Stimulated activated naive CD8-positive, alpha-beta T cell treated with anti-CD3 and anti-CD28 coated beads, Interleukin-15, Interleukin-2, amounts not matched to agents 100 ng/mL and 50 ng/mL, for 24 hours (primary cell): ENCODE measurements around the gene AGBL4.

ENCODE experiments used
- H3K27ac Mint-ChIP-seq: one replicate; pipeline ENCODE4 v1.8.0; 2021; ENCODE audit warnings: mild to moderate bottlenecking, mixed read lengths
- H3K27me3 Mint-ChIP-seq: one replicate; pipeline ENCODE4 v1.8.0; 2021; ENCODE audit warnings: mixed read lengths
- H3K36me3 Mint-ChIP-seq: one replicate; pipeline ENCODE4 v1.8.0; 2021; ENCODE audit warnings: low read depth, mixed read lengths
- H3K4me1 Mint-ChIP-seq: one replicate; pipeline ENCODE4 v1.8.0; 2021; ENCODE audit warnings: low read depth, mixed read lengths
- H3K4me3 Mint-ChIP-seq: one replicate; pipeline ENCODE4 v1.8.0; 2021; ENCODE audit warnings: mild to moderate bottlenecking, mixed read lengths
- H3K9me3 Mint-ChIP-seq: one replicate; pipeline ENCODE4 v1.8.0; 2021; ENCODE audit warnings: mixed read lengths

Gene AGBL4

GRCh38 chr1:48869116-48869893, 1154.4 kb downstream of the AGBL4 start:
- H3K9me3 Mint-ChIP-seq, result no peaks in the 10 kb centered on the region
- no peak overlapping the region for H3K4me3 Mint-ChIP-seq
- no peaks in the 10 kb centered on the region for H3K27me3 Mint-ChIP-seq
- no peak overlapping the region for H3K27ac Mint-ChIP-seq
- no peaks in the 10 kb centered on the region for H3K4me1 Mint-ChIP-seq
- no peaks in the 10 kb centered on the region for H3K36me3 Mint-ChIP-seq

GRCh38 chr1:48864913-48865312, 1158.8 kb downstream of the AGBL4 start:
- H3K4me1 Mint-ChIP-seq, result no peaks in the 10 kb centered on the region
- H3K36me3 Mint-ChIP-seq, result no peaks in the 10 kb centered on the region
- no peak overlapping the region for H3K4me3 Mint-ChIP-seq
- H3K27ac Mint-ChIP-seq, result no peak overlapping the region
- peaks cover 13% of the 10 kb centered on the region for H3K27me3 Mint-ChIP-seq
- peaks cover 7% of the 10 kb centered on the region for H3K9me3 Mint-ChIP-seq

GRCh38 chr1:48859456-48859855, 1164.3 kb downstream of the AGBL4 start:
- no peak overlapping the region for H3K4me3 Mint-ChIP-seq
- no peaks in the 10 kb centered on the region for H3K4me1 Mint-ChIP-seq
- H3K27me3 Mint-ChIP-seq, result peaks cover 16% of the 10 kb centered on the region
- no peaks in the 10 kb centered on the region for H3K36me3 Mint-ChIP-seq
- no peak overlapping the region for H3K27ac Mint-ChIP-seq
- H3K9me3 Mint-ChIP-seq, result peaks cover 7% of the 10 kb centered on the region

GRCh38 chr1:48858200-48858920, 1165.4 kb downstream of the AGBL4 start:
- no peak overlapping the region for H3K4me3 Mint-ChIP-seq
- H3K27ac Mint-ChIP-seq, result no peak overlapping the region
- H3K36me3 Mint-ChIP-seq, result no peaks in the 10 kb centered on the region
- H3K27me3 Mint-ChIP-seq, result peaks cover 10% of the 10 kb centered on the region
- H3K9me3 Mint-ChIP-seq, result peaks cover 7% of the 10 kb centered on the region
- H3K4me1 Mint-ChIP-seq, result no peaks in the 10 kb centered on the region

GRCh38 chr1:48853006-48853405, 1170.7 kb downstream of the AGBL4 start:
- H3K36me3 Mint-ChIP-seq, result no peaks in the 10 kb centered on the region
- H3K4me1 Mint-ChIP-seq, result no peaks in the 10 kb centered on the region
- peaks cover 3% of the 10 kb centered on the region for H3K27me3 Mint-ChIP-seq
- H3K4me3 Mint-ChIP-seq, result no peak overlapping the region
- no peaks in the 10 kb centered on the region for H3K9me3 Mint-ChIP-seq
- H3K27ac Mint-ChIP-seq, result no peak overlapping the region

GRCh38 chr1:48851638-48852037, 1172.1 kb downstream of the AGBL4 start:
- peaks cover 3% of the 10 kb centered on the region for H3K27me3 Mint-ChIP-seq
- no peak overlapping the region for H3K4me3 Mint-ChIP-seq
- H3K4me1 Mint-ChIP-seq, result no peaks in the 10 kb centered on the region
- no peaks in the 10 kb centered on the region for H3K36me3 Mint-ChIP-seq
- H3K27ac Mint-ChIP-seq, result no peak overlapping the region
- no peaks in the 10 kb centered on the region for H3K9me3 Mint-ChIP-seq

GRCh38 chr1:48848035-48848434, 1175.7 kb downstream of the AGBL4 start:
- H3K27me3 Mint-ChIP-seq, result no peaks in the 10 kb centered on the region
- no peaks in the 10 kb centered on the region for H3K4me1 Mint-ChIP-seq
- H3K36me3 Mint-ChIP-seq, result no peaks in the 10 kb centered on the region
- H3K9me3 Mint-ChIP-seq, result no peaks in the 10 kb centered on the region
- no peak overlapping the region for H3K4me3 Mint-ChIP-seq
- H3K27ac Mint-ChIP-seq, result no peak overlapping the region

GRCh38 chr1:48846441-48846840, 1177.3 kb downstream of the AGBL4 start:
- no peaks in the 10 kb centered on the region for H3K4me1 Mint-ChIP-seq
- H3K27me3 Mint-ChIP-seq, result peaks cover 3% of the 10 kb centered on the region
- H3K36me3 Mint-ChIP-seq, result no peaks in the 10 kb centered on the region
- no peak overlapping the region for H3K27ac Mint-ChIP-seq
- H3K4me3 Mint-ChIP-seq, result no peak overlapping the region
- no peaks in the 10 kb centered on the region for H3K9me3 Mint-ChIP-seq

- Mint-ChIP-seq H3K27ac (no peak overlapping the region), H3K27me3 (peaks cover 3% of the 10 kb centered on the region), H3K4me3 (no peak overlapping the region), H3K9me3 (no peaks in the 10 kb centered on the region), H3K4me1 (no peaks in the 10 kb centered on the region), H3K36me3 (no peaks in the 10 kb centered on the region)
Measured at GRCh38 chr1:48844187-48844586, 1179.6 kb downstream of the AGBL4 start.

GRCh38 chr1:48841966-48842365, 1181.8 kb downstream of the AGBL4 start:
- H3K27me3 Mint-ChIP-seq, result peaks cover 15% of the 10 kb centered on the region
- H3K9me3 Mint-ChIP-seq, result no peaks in the 10 kb centered on the region
- H3K36me3 Mint-ChIP-seq, result no peaks in the 10 kb centered on the region
- H3K4me1 Mint-ChIP-seq, result no peaks in the 10 kb centered on the region
- H3K4me3 Mint-ChIP-seq, result no peak overlapping the region
- H3K27ac Mint-ChIP-seq, result no peak overlapping the region

- Mint-ChIP-seq H3K27ac (no peak overlapping the region), H3K27me3 (peaks cover 18% of the 10 kb centered on the region), H3K4me1 (no peaks in the 10 kb centered on the region), H3K36me3 (no peaks in the 10 kb centered on the region), H3K4me3 (no peak overlapping the region), H3K9me3 (no peaks in the 10 kb centered on the region)
Measured at GRCh38 chr1:48841461-48841860, 1182.3 kb downstream of the AGBL4 start.

- H3K27ac Mint-ChIP-seq, result no peak overlapping the region
- no peaks in the 10 kb centered on the region for H3K4me1 Mint-ChIP-seq
- H3K36me3 Mint-ChIP-seq, result no peaks in the 10 kb centered on the region
- H3K9me3 Mint-ChIP-seq, result no peaks in the 10 kb centered on the region
- no peak overlapping the region for H3K4me3 Mint-ChIP-seq
- peaks cover 23% of the 10 kb centered on the region for H3K27me3 Mint-ChIP-seq
Measured at GRCh38 chr1:48831120-48831978, 1192.4 kb downstream of the AGBL4 start.

- Mint-ChIP-seq H3K4me3 (no peak overlapping the region), H3K27me3 (peaks cover 19% of the 10 kb centered on the region), H3K27ac (no peak overlapping the region), H3K4me1 (no peaks in the 10 kb centered on the region), H3K9me3 (no peaks in the 10 kb centered on the region), H3K36me3 (no peaks in the 10 kb centered on the region)
Measured at GRCh38 chr1:48830715-48831114, 1193.0 kb downstream of the AGBL4 start.

GRCh38 chr1:48829446-48829845, 1194.3 kb downstream of the AGBL4 start:
- no peaks in the 10 kb centered on the region for H3K4me1 Mint-ChIP-seq

GRCh38 chr1:48823168-48823567, 1200.6 kb downstream of the AGBL4 start:
- no peaks in the 10 kb centered on the region for H3K36me3 Mint-ChIP-seq
- H3K9me3 Mint-ChIP-seq, result no peaks in the 10 kb centered on the region
- no peaks in the 10 kb centered on the region for H3K4me1 Mint-ChIP-seq
- no peak overlapping the region for H3K27ac Mint-ChIP-seq
- H3K27me3 Mint-ChIP-seq, result peaks cover 13% of the 10 kb centered on the region
- H3K4me3 Mint-ChIP-seq, result no peak overlapping the region

More at GRCh38 chr1:48829446-48829845, 1194.3 kb downstream of the AGBL4 start:
- H3K36me3 Mint-ChIP-seq, result no peaks in the 10 kb centered on the region
- H3K9me3 Mint-ChIP-seq, result no peaks in the 10 kb centered on the region
- H3K27me3 Mint-ChIP-seq, result peaks cover 13% of the 10 kb centered on the region
- H3K4me3 Mint-ChIP-seq, result no peak overlapping the region
- H3K27ac Mint-ChIP-seq, result no peak overlapping the region
